Activated gamma-delta T cell treated with anti-CD3 and anti-CD28 coated beads, Interleukin-2, amount 50 U/mL, for 16 hours (primary cell): ENCODE data around the gene CDK3.
A peak's percentile ranks its signal among the peaks of the same experiment; 100 is the strongest.

Experiments used
- DNase-seq: peaks from one replicate; pipeline ENCODE4 v3.0.0-alpha.2; 2020; ENCODE audit warnings: low read depth

Gene CDK3

GRCh38 chr17:75991396-75991795 lies 9.3 kb upstream of the CDK3 start:
- no peak for DNase-seq

- DNase-seq = no peak
Measured at GRCh38 chr17:75994802-75995370, 5.8 kb upstream of the CDK3 start.

- DNase-seq = no peak
Measured at GRCh38 chr17:75995385-75995925, 5.2 kb upstream of the CDK3 start.

- no peak for DNase-seq
Measured at GRCh38 chr17:75996665-75997590, 3.7 kb upstream of the CDK3 start.

GRCh38 chr17:75998327-75998795 lies 2.3 kb upstream of the CDK3 start:
- no peak for DNase-seq

GRCh38 chr17:76000016-76000754 lies 470 bp upstream of the CDK3 start:
- peak; percentile 38 for DNase-seq

GRCh38 chr17:76002100-76002499 lies 1.4 kb downstream of the CDK3 start:
- DNase-seq = no peak

GRCh38 chr17:76003915-76004314 lies 3.3 kb downstream of the CDK3 start:
- DNase-seq = no peak

- no peak for DNase-seq
Measured at GRCh38 chr17:76004750-76005262, 4.2 kb downstream of the CDK3 start.

GRCh38 chr17:76005263-76006149 lies 4.9 kb downstream of the CDK3 start:
- peak; percentile 79 for DNase-seq

- no peak for DNase-seq
Measured at GRCh38 chr17:76007131-76007849, 6.6 kb downstream of the CDK3 start.

GRCh38 chr17:76007850-76008165 lies 7.2 kb downstream of the CDK3 start:
- DNase-seq = no peak

- no peak for DNase-seq
Measured at GRCh38 chr17:76008208-76008607, 7.6 kb downstream of the CDK3 start.

GRCh38 chr17:76008630-76009425 lies 8.2 kb downstream of the CDK3 start:
- DNase-seq = no peak

- DNase-seq = no peak
Measured at GRCh38 chr17:76009447-76009846, 8.8 kb downstream of the CDK3 start.

- DNase-seq = no peak
Measured at GRCh38 chr17:76009969-76010661, 9.5 kb downstream of the CDK3 start.

- DNase-seq = no peak
Measured at GRCh38 chr17:76011951-76012350, 11.3 kb downstream of the CDK3 start.

GRCh38 chr17:76013377-76013932 lies 12.8 kb downstream of the CDK3 start:
- no peak for DNase-seq
